ENCODE results near the gene L3MBTL4.

The L3MBTL4 gene

DNA sequence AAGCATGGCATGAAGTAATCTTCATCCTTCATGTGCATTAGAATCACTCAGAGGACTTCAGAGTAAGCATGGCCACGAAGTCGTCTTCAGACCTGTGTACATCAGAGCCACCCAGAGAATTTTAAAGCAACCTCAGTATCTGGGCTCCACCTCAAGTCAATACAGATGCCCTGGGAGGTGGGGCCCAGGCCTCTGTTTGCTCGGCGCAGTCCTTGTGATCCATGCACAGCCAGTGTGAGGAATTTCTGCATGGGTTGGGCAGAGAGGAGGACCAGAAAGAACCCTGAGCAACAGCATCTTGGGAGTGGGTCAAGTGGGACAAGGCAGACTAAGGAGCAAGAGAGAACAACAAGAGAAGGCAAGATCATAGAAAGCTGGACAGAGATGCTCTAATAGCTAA is 299.0 kb downstream of the L3MBTL4 start:
- Histone ChIP-seq H3K36me3 (ENCODE audit: insufficient read depth, low read length) (no peaks in the 10 kb centered on the region), H3K9ac (ENCODE audit: low read length) (no peak overlapping the region), H3K27ac (ENCODE audit: low read depth, low read length) (no peak overlapping the region), H3K4me1 (ENCODE audit: insufficient read depth, low read length) (no peaks in the 10 kb centered on the region), H3K4me3 (ENCODE audit: low read depth in 1 of 2, low read length in 2 of 2) (no peak overlapping the region), H3K9me3 (ENCODE audit: low read length) (no peaks in the 10 kb centered on the region), H3K27me3 (ENCODE audit: control insufficient read depth in 1 of 2, insufficient read depth in 2 of 2, low read length in 2 of 2) (no peaks in the 10 kb centered on the region)

DNA sequence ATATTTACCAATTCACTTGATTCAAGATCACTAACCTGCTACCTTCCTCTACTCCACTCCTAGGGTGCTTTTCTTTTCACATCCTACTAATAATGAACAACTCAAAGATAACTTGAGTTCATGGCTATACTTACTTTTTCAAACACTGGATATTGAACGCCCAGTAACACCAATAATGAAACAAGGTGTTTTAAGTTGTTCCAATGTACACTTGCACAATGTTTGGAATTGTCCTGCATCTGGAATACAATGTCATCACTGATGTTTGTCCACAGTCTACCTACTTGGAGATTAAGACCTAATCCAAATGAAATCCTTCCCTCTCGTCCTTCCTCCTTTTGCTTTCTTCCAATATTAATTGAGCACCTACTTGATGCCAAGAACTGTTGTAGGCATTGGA is 301.1 kb downstream of the L3MBTL4 start:
- Histone ChIP-seq H3K36me3 (ENCODE audit: insufficient read depth, low read length) (no peaks in the 10 kb centered on the region), H3K27me3 (ENCODE audit: control insufficient read depth in 1 of 2, insufficient read depth in 2 of 2, low read length in 2 of 2) (no peaks in the 10 kb centered on the region), H3K9ac (ENCODE audit: low read length) (no peak overlapping the region), H3K27ac (ENCODE audit: low read depth, low read length) (no peak overlapping the region), H3K4me3 (ENCODE audit: low read depth in 1 of 2, low read length in 2 of 2) (no peak overlapping the region), H3K4me1 (ENCODE audit: insufficient read depth, low read length) (no peaks in the 10 kb centered on the region), H3K9me3 (ENCODE audit: low read length) (no peaks in the 10 kb centered on the region)

DNA sequence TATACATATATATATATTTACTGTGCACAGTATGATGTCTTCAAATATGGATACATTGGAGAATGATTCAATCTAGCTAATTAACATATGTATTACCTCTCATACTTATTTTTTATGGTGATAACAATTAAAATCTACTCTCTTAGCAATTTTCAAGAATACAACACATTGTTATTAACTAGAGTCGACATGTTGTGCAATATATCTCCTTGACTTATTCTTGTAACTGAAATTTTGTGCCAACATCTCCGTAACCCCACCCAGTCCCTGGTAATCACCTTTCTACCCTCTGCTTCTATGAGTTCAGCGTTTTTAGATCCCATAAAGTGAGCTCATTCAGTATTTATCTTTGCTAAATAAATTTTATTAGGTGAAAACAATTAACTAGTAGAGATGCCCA is 303.0 kb downstream of the L3MBTL4 start:
- no peak overlapping the region for H3K9ac ChIP-seq (ENCODE audit: low read length)
- no peaks in the 10 kb centered on the region for H3K4me1 ChIP-seq (ENCODE audit: insufficient read depth, low read length)
- no peaks in the 10 kb centered on the region for H3K27me3 ChIP-seq (ENCODE audit: control insufficient read depth in 1 of 2, insufficient read depth in 2 of 2, low read length in 2 of 2)
- no peaks in the 10 kb centered on the region for H3K36me3 ChIP-seq (ENCODE audit: insufficient read depth, low read length)
- no peaks in the 10 kb centered on the region for H3K9me3 ChIP-seq (ENCODE audit: low read length)
- no peak overlapping the region for H3K27ac ChIP-seq (ENCODE audit: low read depth, low read length)
- H3K4me3 ChIP-seq (ENCODE audit: low read depth in 1 of 2, low read length in 2 of 2) = no peak overlapping the region

DNA sequence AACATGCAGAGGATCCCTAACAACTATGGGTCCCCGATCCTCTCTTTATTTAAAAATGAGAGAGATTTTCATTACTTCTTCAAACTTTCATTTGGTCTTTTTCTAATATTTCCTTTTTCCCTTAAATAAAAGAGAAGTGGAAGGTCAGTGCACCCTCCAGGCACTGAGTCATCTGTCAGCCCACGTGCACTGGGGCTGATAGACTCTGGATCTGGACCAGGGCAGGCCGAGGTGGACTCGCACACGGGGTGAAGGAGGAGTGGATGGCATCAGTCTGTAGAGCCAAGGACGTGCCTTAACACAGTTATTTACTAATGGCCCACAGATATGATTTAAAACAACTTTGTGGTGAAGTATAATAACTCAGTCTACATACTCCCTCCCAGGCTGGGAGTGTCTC is 305.0 kb downstream of the L3MBTL4 start:
- H3K27ac ChIP-seq (ENCODE audit: low read depth, low read length) = no peak overlapping the region
- H3K4me1 ChIP-seq (ENCODE audit: insufficient read depth, low read length) = no peaks in the 10 kb centered on the region
- no peaks in the 10 kb centered on the region for H3K36me3 ChIP-seq (ENCODE audit: insufficient read depth, low read length)
- no peaks in the 10 kb centered on the region for H3K9me3 ChIP-seq (ENCODE audit: low read length)
- no peaks in the 10 kb centered on the region for H3K27me3 ChIP-seq (ENCODE audit: control insufficient read depth in 1 of 2, insufficient read depth in 2 of 2, low read length in 2 of 2)
- H3K4me3 ChIP-seq (ENCODE audit: low read depth in 1 of 2, low read length in 2 of 2) = no peak overlapping the region
- no peak overlapping the region for H3K9ac ChIP-seq (ENCODE audit: low read length)

DNA sequence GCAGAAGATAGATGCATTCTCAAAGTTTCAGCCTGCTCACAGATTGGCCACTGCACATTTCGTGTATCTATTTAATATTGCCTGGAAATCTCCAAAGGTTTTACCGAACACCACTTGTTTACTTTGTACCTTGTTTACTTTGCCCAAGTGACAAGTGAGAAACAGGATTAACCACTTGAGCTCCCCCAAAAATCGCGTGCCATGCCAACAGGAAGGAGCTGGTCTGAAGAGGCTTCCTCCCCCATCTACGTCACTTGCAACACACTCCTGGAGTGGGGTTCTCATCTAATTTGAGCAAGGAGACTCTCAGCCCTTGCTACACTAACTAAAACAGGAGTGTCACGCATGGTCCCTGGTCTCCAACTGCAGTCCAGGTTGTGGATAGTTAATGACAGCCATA is 306.9 kb downstream of the L3MBTL4 start:
- Histone ChIP-seq H3K27me3 (ENCODE audit: control insufficient read depth in 1 of 2, insufficient read depth in 2 of 2, low read length in 2 of 2) (no peaks in the 10 kb centered on the region), H3K4me1 (ENCODE audit: insufficient read depth, low read length) (no peaks in the 10 kb centered on the region)

DNA sequence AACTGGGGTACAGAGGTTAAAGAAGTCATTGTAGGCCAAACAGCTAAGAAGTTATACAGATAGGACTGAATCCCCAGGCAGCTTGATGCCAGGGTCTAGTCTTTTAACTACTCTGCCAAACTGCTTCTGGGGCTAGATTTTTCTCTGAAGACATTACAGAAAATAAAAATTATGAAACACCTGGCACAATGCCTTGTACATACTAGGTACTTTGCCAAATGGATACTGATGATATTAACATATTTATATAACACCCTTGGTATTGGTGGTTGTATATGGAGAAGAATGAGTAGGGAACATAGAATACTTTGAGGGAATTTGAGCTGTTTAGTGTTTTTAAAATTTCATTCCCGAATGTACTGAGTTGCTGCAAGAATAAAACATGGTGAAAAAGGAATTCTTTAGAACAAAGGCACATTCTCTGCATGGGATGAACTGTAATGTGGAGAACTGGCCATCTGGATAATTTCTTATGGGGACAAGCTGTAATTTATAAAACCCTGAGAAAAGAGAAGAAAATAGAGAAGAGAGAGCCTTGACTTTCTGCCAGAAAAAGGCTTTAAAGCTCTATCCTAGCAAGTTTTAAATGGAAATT is 308.5 kb downstream of the L3MBTL4 start:
- Histone ChIP-seq H3K9me3 (ENCODE audit: low read length) (no peaks in the 10 kb centered on the region), H3K27ac (ENCODE audit: low read depth, low read length) (no peak overlapping the region), H3K36me3 (ENCODE audit: insufficient read depth, low read length) (no peaks in the 10 kb centered on the region), H3K9ac (ENCODE audit: low read length) (no peak overlapping the region), H3K4me1 (ENCODE audit: insufficient read depth, low read length) (no peaks in the 10 kb centered on the region), H3K27me3 (ENCODE audit: control insufficient read depth in 1 of 2, insufficient read depth in 2 of 2, low read length in 2 of 2) (no peaks in the 10 kb centered on the region), H3K4me3 (ENCODE audit: low read depth in 1 of 2, low read length in 2 of 2) (no peak overlapping the region)

More for the DNA sequence above, 306.9 kb downstream of the L3MBTL4 start:
- H3K9me3 ChIP-seq (ENCODE audit: low read length) = no peaks in the 10 kb centered on the region
- no peaks in the 10 kb centered on the region for H3K36me3 ChIP-seq (ENCODE audit: insufficient read depth, low read length)
- no peak overlapping the region for H3K4me3 ChIP-seq (ENCODE audit: low read depth in 1 of 2, low read length in 2 of 2)
- H3K27ac ChIP-seq (ENCODE audit: low read depth, low read length) = no peak overlapping the region
- no peak overlapping the region for H3K9ac ChIP-seq (ENCODE audit: low read length)

DNA sequence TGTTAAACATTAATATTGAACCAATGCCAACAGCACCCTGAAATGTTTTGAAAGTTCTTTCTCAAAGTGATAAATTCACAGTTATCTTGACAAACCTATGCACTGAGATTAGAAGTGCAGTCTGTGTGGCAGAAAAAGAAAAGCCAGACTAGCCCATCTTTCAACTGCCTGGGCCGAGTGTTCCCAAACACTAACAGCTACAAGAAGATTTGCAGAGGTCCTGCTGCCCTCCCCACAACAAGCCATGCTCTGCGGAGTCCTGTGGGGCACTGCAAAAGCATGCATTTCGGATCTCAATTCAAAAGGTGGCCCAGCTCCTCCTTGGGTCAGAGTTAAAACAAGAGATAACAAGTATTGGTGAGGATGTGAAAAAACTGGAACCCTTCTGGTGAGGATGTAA is 311.0 kb downstream of the L3MBTL4 start:
- no peak overlapping the region for H3K4me3 ChIP-seq (ENCODE audit: low read depth in 1 of 2, low read length in 2 of 2)
- H3K27ac ChIP-seq (ENCODE audit: low read depth, low read length) = no peak overlapping the region
- no peaks in the 10 kb centered on the region for H3K9me3 ChIP-seq (ENCODE audit: low read length)
- no peaks in the 10 kb centered on the region for H3K36me3 ChIP-seq (ENCODE audit: insufficient read depth, low read length)
- no peak overlapping the region for H3K9ac ChIP-seq (ENCODE audit: low read length)
- H3K27me3 ChIP-seq (ENCODE audit: control insufficient read depth in 1 of 2, insufficient read depth in 2 of 2, low read length in 2 of 2) = no peaks in the 10 kb centered on the region
- no peaks in the 10 kb centered on the region for H3K4me1 ChIP-seq (ENCODE audit: insufficient read depth, low read length)

DNA sequence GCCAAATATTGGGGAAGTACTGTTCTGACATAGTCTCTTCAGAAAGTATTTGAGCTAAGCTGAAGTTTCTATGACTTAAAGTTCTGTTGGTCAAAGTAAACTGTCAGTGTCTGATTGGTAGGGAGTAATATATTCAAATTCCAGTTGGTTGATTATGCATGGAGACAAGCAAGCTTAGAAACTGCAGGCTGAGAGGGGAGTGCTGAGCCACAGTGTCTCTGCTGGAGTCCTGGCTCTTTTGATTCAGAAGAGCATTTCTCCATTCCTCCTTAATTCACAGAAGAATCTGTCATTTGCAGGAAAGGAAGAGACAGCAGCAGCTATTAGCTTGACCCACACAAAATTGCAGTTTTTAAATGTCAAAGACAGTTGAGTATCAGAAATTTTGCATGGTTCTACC is 318.0 kb downstream of the L3MBTL4 start:
- H3K36me3 ChIP-seq (ENCODE audit: insufficient read depth, low read length) = no peaks in the 10 kb centered on the region
- no peak overlapping the region for H3K9ac ChIP-seq (ENCODE audit: low read length)
- H3K4me3 ChIP-seq (ENCODE audit: low read depth in 1 of 2, low read length in 2 of 2) = no peak overlapping the region
- no peaks in the 10 kb centered on the region for H3K9me3 ChIP-seq (ENCODE audit: low read length)
- H3K27me3 ChIP-seq (ENCODE audit: control insufficient read depth in 1 of 2, insufficient read depth in 2 of 2, low read length in 2 of 2) = no peaks in the 10 kb centered on the region
- H3K4me1 ChIP-seq (ENCODE audit: insufficient read depth, low read length) = no peaks in the 10 kb centered on the region
- H3K27ac ChIP-seq (ENCODE audit: low read depth, low read length) = no peak overlapping the region

DNA sequence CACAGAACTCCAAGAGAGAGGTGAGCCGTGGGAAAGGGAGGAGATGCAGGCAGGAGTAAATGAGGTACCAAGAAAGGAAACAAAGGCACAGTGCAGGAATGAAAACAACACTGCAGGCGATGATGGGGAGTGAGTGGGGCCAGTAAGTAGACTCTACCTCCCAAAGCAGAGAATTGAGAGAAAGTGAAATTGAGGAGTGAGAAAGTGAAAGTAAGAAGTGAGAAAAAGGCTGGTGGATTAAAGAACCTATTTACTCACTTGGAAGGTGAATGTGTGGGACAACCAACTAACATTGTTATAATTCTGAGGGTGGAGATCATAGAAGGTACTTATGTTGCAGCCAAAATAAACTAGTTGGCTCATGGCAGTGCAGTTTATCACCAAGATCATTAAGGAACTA is 326.3 kb downstream of the L3MBTL4 start:
- Histone ChIP-seq H3K36me3 (ENCODE audit: insufficient read depth, low read length) (no peaks in the 10 kb centered on the region), H3K4me1 (ENCODE audit: insufficient read depth, low read length) (no peaks in the 10 kb centered on the region), H3K27ac (ENCODE audit: low read depth, low read length) (no peak overlapping the region), H3K9me3 (ENCODE audit: low read length) (no peaks in the 10 kb centered on the region), H3K4me3 (ENCODE audit: low read depth in 1 of 2, low read length in 2 of 2) (no peak overlapping the region), H3K9ac (ENCODE audit: low read length) (no peak overlapping the region), H3K27me3 (ENCODE audit: control insufficient read depth in 1 of 2, insufficient read depth in 2 of 2, low read length in 2 of 2) (no peaks in the 10 kb centered on the region)

DNA sequence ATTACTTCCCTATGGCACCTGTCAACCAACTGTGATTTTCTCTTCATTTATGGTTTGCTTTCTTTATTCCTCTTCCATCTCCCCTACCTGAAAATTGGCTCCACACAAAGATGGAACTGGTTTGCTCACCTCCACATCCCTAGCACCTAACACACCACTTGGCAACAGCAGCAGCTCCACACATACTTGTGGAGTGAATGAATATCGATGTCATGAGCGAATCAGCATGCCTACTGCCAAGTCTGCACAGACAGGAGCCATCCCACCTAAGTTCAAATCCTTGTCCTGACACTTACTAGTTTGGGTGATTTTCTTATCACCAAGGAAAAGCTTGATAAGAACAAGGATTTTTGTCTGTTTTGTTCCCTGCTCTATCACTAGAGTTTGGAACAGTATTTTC is 328.0 kb downstream of the L3MBTL4 start:
- no peak overlapping the region for H3K4me3 ChIP-seq (ENCODE audit: low read depth in 1 of 2, low read length in 2 of 2)
- H3K36me3 ChIP-seq (ENCODE audit: insufficient read depth, low read length) = no peaks in the 10 kb centered on the region
- H3K9me3 ChIP-seq (ENCODE audit: low read length) = no peaks in the 10 kb centered on the region

DNA sequence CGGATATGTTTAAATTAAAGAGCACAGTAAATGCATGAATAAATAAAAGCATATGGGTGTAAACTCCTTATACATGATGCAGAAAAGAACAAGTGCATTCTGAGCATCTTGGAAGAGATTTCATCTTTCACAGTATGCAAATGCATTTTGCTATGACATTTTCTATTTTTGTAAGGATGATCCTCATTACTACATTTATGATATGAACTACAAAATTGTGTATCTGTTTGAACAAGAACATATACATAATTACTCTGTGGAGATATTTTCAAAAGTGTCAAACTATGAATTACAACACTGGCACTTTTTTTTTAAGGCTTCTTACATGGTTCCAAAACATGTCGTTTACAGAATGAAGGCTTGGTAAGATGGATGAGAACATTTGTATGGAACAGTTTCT is 335.3 kb downstream of the L3MBTL4 start:
- Histone ChIP-seq H3K27me3 (ENCODE audit: control insufficient read depth in 1 of 2, insufficient read depth in 2 of 2, low read length in 2 of 2) (no peaks in the 10 kb centered on the region), H3K27ac (ENCODE audit: low read depth, low read length) (no peak overlapping the region), H3K36me3 (ENCODE audit: insufficient read depth, low read length) (no peaks in the 10 kb centered on the region), H3K9me3 (ENCODE audit: low read length) (no peaks in the 10 kb centered on the region), H3K9ac (ENCODE audit: low read length) (no peak overlapping the region), H3K4me3 (ENCODE audit: low read depth in 1 of 2, low read length in 2 of 2) (no peak overlapping the region), H3K4me1 (ENCODE audit: insufficient read depth, low read length) (no peaks in the 10 kb centered on the region)

More for the DNA sequence above, 328.0 kb downstream of the L3MBTL4 start:
- Histone ChIP-seq H3K9ac (ENCODE audit: low read length) (no peak overlapping the region), H3K27ac (ENCODE audit: low read depth, low read length) (no peak overlapping the region), H3K4me1 (ENCODE audit: insufficient read depth, low read length) (no peaks in the 10 kb centered on the region), H3K27me3 (ENCODE audit: control insufficient read depth in 1 of 2, insufficient read depth in 2 of 2, low read length in 2 of 2) (no peaks in the 10 kb centered on the region)

DNA sequence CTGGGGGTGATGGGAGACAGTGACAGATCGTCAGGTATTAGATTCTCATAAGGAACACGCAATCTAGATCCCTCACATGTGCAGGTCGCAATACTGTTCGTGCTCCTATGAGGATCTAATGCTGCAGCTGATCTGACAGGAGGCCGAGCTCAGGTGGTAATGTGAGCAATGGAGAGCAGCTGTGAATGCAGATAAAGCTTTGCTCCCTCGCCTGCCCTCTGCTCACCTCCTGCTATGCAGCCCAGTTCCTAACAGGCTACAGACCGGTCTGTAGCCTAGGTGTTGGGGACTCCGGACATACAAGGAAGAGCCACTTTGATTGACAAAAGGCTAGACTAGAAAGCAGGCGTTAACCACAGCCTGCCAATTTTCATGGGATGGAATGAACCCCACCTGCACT is 335.8 kb downstream of the L3MBTL4 start:
- Histone ChIP-seq H3K4me1 (ENCODE audit: insufficient read depth, low read length) (no peaks in the 10 kb centered on the region), H3K27ac (ENCODE audit: low read depth, low read length) (no peak overlapping the region)

More for the DNA sequence above, 335.8 kb downstream of the L3MBTL4 start:
- Histone ChIP-seq H3K4me3 (ENCODE audit: low read depth in 1 of 2, low read length in 2 of 2) (no peak overlapping the region), H3K9ac (ENCODE audit: low read length) (no peak overlapping the region), H3K27me3 (ENCODE audit: control insufficient read depth in 1 of 2, insufficient read depth in 2 of 2, low read length in 2 of 2) (no peaks in the 10 kb centered on the region), H3K9me3 (ENCODE audit: low read length) (no peaks in the 10 kb centered on the region), H3K36me3 (ENCODE audit: insufficient read depth, low read length) (no peaks in the 10 kb centered on the region)
